ENCODE results near the gene PUM2. TPM values are rescaled to one million over a fixed set of nuclear protein-coding genes. Genes with fewer than 3 reads are reported as not detected.

Gene PUM2
- total and polyA plus RNA-seq, 2 of the 8 experiments (the other 6 are each of a cell fraction or from before 2014, with no cell fraction given) = 46.6 to 114 TPM

GRCh38 chr2:20352581-20353216 is 2.1 kb upstream of the PUM2 start:
- no peak overlapping the region for H3K18ac ChIP-seq (ENCODE audit: extremely low read depth, low read length)
- H3K9ac ChIP-seq (replicated peaks in 1 of 4; ENCODE audit: extremely low read depth in 1 of 4, low read depth in 3 of 4, low read length in 3 of 4) = no peak overlapping the region
- no peak overlapping the region for H4K8ac ChIP-seq (ENCODE audit: extremely low read depth, insufficient read depth, low read length)
- CTCF ChIA-PET (ENCODE audit: partially characterized antibody) = interaction anchor here (0.6 to 4.3 kb wide), 6 partner anchors 26 to 70 kb away, joined by 3 to 24 read pairs (median 5); no protein-coding TSS in a partner anchor
- no peak overlapping the region for H3K56ac ChIP-seq (replicated peaks; ENCODE audit: insufficient read length, low read depth, low read length)
- no peak overlapping the region for H2AK5ac ChIP-seq (ENCODE audit: low read depth, low read length)
- WGBS, 2 experiments (ENCODE audit: extremely low coverage in 1 of 2, insufficient coverage in 1 of 2, insufficient read length in 1 of 2, insufficient replicate concordance in 2 of 2, low coverage in 1 of 2, low lambda C conversion rate in 2 of 2, missing lambda C conversion rate in 1 of 2) = 83% methylated on average over 5 of the region's 5 CpGs; no CpG with 5 or more reads in 1 of the 2 experiments
- H3K4me1 ChIP-seq (replicated peaks in 1 of 4; ENCODE audit: control insufficient read depth in 3 of 4, insufficient read depth in 4 of 4, low read length in 3 of 4) = peaks cover 5 to 13% (median 10%) of the 10 kb centered on the region in 4 experiments
- no peak overlapping the region for H2BK20ac ChIP-seq (ENCODE audit: low read length)
- no peaks in the 10 kb centered on the region for H3K27me3 ChIP-seq (replicated peaks in 1 of 4; ENCODE audit: control insufficient read depth in 3 of 4, extremely low read depth in 1 of 4, insufficient read depth in 3 of 4, low read length in 3 of 4)
- DNase-seq (ENCODE audit: low read depth in 1 of 2, low spot score in 2 of 2) (no peak), FAIRE-seq (no peak)
- no peak overlapping the region; a peak in 1 of 8 replicates for H3K4me3 ChIP-seq (ENCODE audit: extremely low read depth in 1 of 4, insufficient read depth in 2 of 4, low read depth in 3 of 4, low read length in 4 of 4)
- H3K14ac ChIP-seq (ENCODE audit: insufficient read length) = no peak overlapping the region
- no peaks in the 10 kb centered on the region; the same call in 1 of the 2 replicates for H3K79me1 ChIP-seq (ENCODE audit: low read depth, low read length)
- no peak overlapping the region; a peak in 1 of 4 replicates for H3K4me2 ChIP-seq (ENCODE audit: insufficient read depth in 1 of 2, low read depth in 2 of 2, low read length in 2 of 2)
- peaks cover 22 to 24% of the 10 kb centered on the region in 2 experiments for H3K79me2 ChIP-seq (ENCODE audit: control insufficient read depth in 1 of 2, insufficient read depth in 2 of 2, low read length in 2 of 2)
- H2BK12ac ChIP-seq (ENCODE audit: low read depth, low read length) = no peak overlapping the region
- no peak overlapping the region for H2BK5ac ChIP-seq (ENCODE audit: low read depth, low read length)
- 0 out of 2 replicates have a peak overlapping the region, but pooled peaks have one; percentile 10 for H2AFZ ChIP-seq (ENCODE audit: low read length)
- H4K91ac ChIP-seq (replicated peaks; ENCODE audit: insufficient read length, low read length) = no peak overlapping the region
- H4K5ac ChIP-seq (ENCODE audit: insufficient read length, low read depth, low read length) = no peak overlapping the region
- H2BK15ac ChIP-seq (ENCODE audit: low read length) = no peak overlapping the region
- H3K9me3 ChIP-seq (ENCODE audit: insufficient read depth in 2 of 2, low read depth in 1 of 2, low read length in 1 of 2) = no peaks in the 10 kb centered on the region
- no peak overlapping the region for H3K23ac ChIP-seq (ENCODE audit: insufficient read length)
- H3K36me3 ChIP-seq (ENCODE audit: control insufficient read depth in 2 of 4, insufficient read depth in 4 of 4, low read length in 3 of 4) = peaks cover 0 to 4% (median 0%) of the 10 kb centered on the region in 4 experiments; a peak in 1 of 8 replicates
- TF ChIP-seq CEBPB (IDR thresholded peaks at IDR 0.05; ENCODE audit: low read depth, low read length) (no peak), POLR2A (IDR thresholded peaks at IDR 0.05; ENCODE audit: control extremely low read depth in 1 of 2, low read depth in 2 of 2, low read length in 2 of 2) (no peak), GABPA (IDR thresholded peaks at IDR 0.05; ENCODE audit: borderline replicate concordance, insufficient read depth, low read length) (no peak), E2F6 (IDR thresholded peaks at IDR 0.05) (no peak), TCF12 (IDR thresholded peaks at IDR 0.05; ENCODE audit: low read depth, low read length) (no peak), SIN3A (conservative IDR thresholded peaks at IDR 0.05 in 1 of 2, IDR thresholded peaks at IDR 0.05 in 1 of 2; ENCODE audit: low read depth in 1 of 2, low read length in 2 of 2) (no peak), SAP30 (IDR thresholded peaks at IDR 0.05; ENCODE audit: insufficient read depth, insufficient replicate concordance, low read length) (no peak), TAF1 (IDR thresholded peaks at IDR 0.05; ENCODE audit: low read depth, low read length) (no peak), EZH2 (IDR thresholded peaks at IDR 0.05; ENCODE audit: low read depth, low read length, severe bottlenecking) (no peak)
- H3K27ac ChIP-seq (ENCODE audit: low read depth, low read length) = no peak overlapping the region
- no peak overlapping the region for H3K4ac ChIP-seq (replicated peaks; ENCODE audit: insufficient read length, low read depth, low read length)
- POLR2A ChIA-PET (ENCODE audit: partially characterized antibody) = interaction anchor here (0.6 to 3.1 kb wide), 7 partner anchors 10 to 255 kb away, joined by 3 to 13 read pairs (median 4); partner anchors contain the start of genes RHOB and SDC1
- H4K20me1 ChIP-seq (replicated peaks in 1 of 2; ENCODE audit: control insufficient read depth in 1 of 2, insufficient read depth in 2 of 2, low read length in 2 of 2) = peaks cover under 1 to 6% of the 10 kb centered on the region in 2 experiments
- peaks cover 8% of the 10 kb centered on the region for H3K23me2 ChIP-seq (ENCODE audit: low read depth, low read length)
- H2BK120ac ChIP-seq (replicated peaks; ENCODE audit: low read depth, low read length) = no peak overlapping the region

Data from H1 (cell line).